VCaP (cell line): ENCODE measurements around the gene EIF1AD.
A peak's percentile ranks its signal among the peaks of the same experiment; 100 is the strongest.

Experiments
- H3K27ac ChIP-seq: fragments of 450-650 bp; 2 replicates; pipeline ENCODE4 v1.5.1; 2017
- CTCF ChIP-seq: fragments of 450-650 bp; conservative IDR thresholded peaks from 2 replicates; pipeline ENCODE4 v1.5.1; 2017; ENCODE audit warnings: mild to moderate bottlenecking, moderate library complexity

Gene EIF1AD

GRCh38 chr11:66045177-66045639 is 43.3 kb upstream of the EIF1AD start:
- TF ChIP-seq CTCF = peak; percentile 100
- peak overlapping the region; percentile 34; the same call in 1 of the 2 replicates for H3K27ac ChIP-seq

GRCh38 chr11:66044757-66045156 is 42.8 kb upstream of the EIF1AD start:
- H3K27ac ChIP-seq = no peak overlapping the region
- no peak for TF ChIP-seq CTCF

- no peak for TF ChIP-seq CTCF
- H3K27ac ChIP-seq = no peak overlapping the region
Measured at GRCh38 chr11:66042996-66043906, 41.3 kb upstream of the EIF1AD start.

- no peak for TF ChIP-seq CTCF
- no peak overlapping the region for H3K27ac ChIP-seq
Measured at GRCh38 chr11:66042227-66042995, 40.5 kb upstream of the EIF1AD start.

DNA sequence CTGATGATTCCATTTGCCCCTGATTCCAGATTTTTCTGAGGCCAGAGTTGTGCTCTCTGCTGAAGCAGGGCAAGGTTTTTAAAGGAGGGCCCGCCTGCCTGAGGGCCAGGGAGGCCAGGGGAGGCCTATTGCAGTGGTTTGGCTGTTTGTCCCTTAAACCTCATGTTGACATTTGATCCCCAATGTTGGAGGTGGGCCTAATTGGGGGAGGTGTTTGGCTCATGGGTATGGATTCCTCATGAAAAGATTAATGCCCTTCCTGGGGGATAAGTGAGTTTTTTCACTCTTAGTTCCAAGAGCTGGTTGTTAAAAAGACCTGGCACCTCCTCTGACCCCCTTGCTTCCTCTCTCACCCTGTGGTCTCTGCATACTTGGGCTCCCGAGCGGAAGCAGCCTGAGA is 37.8 kb upstream of the EIF1AD start:
- TF ChIP-seq CTCF = no peak

GRCh38 chr11:66037327-66037726 is 35.4 kb upstream of the EIF1AD start:
- TF ChIP-seq CTCF = no peak
- no peak overlapping the region for H3K27ac ChIP-seq

More for the DNA sequence above, 37.8 kb upstream of the EIF1AD start:
- H3K27ac ChIP-seq = no peak overlapping the region

DNA sequence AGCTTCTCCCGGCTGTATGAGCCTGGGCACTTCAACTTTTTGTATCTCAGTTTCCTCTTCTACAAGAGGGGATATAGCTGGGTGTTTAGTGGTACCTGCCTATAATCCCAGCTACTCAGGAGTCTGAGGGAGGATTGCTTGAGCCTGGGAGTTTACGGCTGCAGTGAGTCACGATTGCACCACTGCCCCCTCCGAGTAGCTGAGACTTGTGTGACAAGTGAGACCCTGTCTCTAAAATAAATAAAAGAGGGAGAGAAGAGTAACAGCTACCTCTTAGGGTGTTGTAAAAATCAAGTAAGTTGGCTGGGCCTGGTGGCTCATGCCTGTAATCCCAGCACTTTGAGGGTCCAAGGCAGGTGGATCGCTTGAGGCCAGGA is 34.4 kb upstream of the EIF1AD start:
- peak overlapping the region; percentile 25 for H3K27ac ChIP-seq
- no peak for TF ChIP-seq CTCF
